Hepatocyte (in vitro differentiated cells): Measurements from ENCODE around the gene RTN4R. TPM values are rescaled to one million over a fixed set of nuclear protein-coding genes. Genes with fewer than 3 reads are reported as not detected.

Experiments used
- DNase-seq: peaks from one replicate; pipeline ENCODE4 v3.0.0-alpha.2; 2016; ENCODE audit warnings: low spot score
- H2AFZ ChIP-seq: fragments of 200-600 bp; sonication (generic); 2 replicates; pipeline ENCODE4 v1.6.0; 2016; ENCODE audit warnings: antibody characterized with exemption, mild to moderate bottlenecking
- H3K27ac ChIP-seq: fragments of 200-600 bp; sonication (generic); 2 replicates; pipeline ENCODE4 v1.5.1; 2016; ENCODE audit warnings: mild to moderate bottlenecking
- H3K27me3 ChIP-seq: fragments of 200-600 bp; sonication (generic); 2 replicates; pipeline ENCODE4 v1.6.1; 2016
- H3K36me3 ChIP-seq: fragments of 200-600 bp; sonication (generic); replicated peaks from 2 replicates; pipeline ENCODE4 v1.5.1; 2016; ENCODE audit warnings: low read depth; ENCODE audit not compliant: insufficient read depth
- H3K4me1 ChIP-seq: fragments of 200-600 bp; sonication (generic); 2 replicates; pipeline ENCODE4 v1.5.1; 2016; ENCODE audit warnings: mild to moderate bottlenecking, moderate library complexity; ENCODE audit not compliant: insufficient read depth
- H3K4me2 ChIP-seq: fragments of 200-600 bp; sonication (generic); 2 replicates; pipeline ENCODE4 v1.6.0; 2016
- H3K4me3 ChIP-seq: fragments of 200-600 bp; sonication (generic); 2 replicates; pipeline ENCODE4 v1.5.1; 2016; ENCODE audit warnings: mild to moderate bottlenecking
- H3K79me2 ChIP-seq: fragments of 200-600 bp; sonication (generic); 2 replicates; pipeline ENCODE4 v1.6.0; 2017; ENCODE audit warnings: mild to moderate bottlenecking
- H3K9me2 ChIP-seq: fragments of 200-600 bp; sonication (generic); replicated peaks from 2 replicates; pipeline ENCODE4 v1.6.0; 2017; ENCODE audit warnings: mild to moderate bottlenecking; ENCODE audit not compliant: insufficient read depth
- H3K9me3 ChIP-seq: fragments of 200-600 bp; sonication (generic); 2 replicates; pipeline ENCODE4 v1.5.1; 2016; ENCODE audit warnings: low read depth, mild to moderate bottlenecking
- H4K20me1 ChIP-seq: fragments of 200-600 bp; sonication (generic); 2 replicates; pipeline ENCODE4 v1.6.0; 2016; ENCODE audit warnings: mild to moderate bottlenecking; ENCODE audit not compliant: insufficient read depth, poor library complexity, severe bottlenecking
- EZH2 ChIP-seq: fragments of 200-600 bp; sonication (generic); IDR thresholded peaks from 2 replicates; pipeline ENCODE4 v1.6.1; 2016; ENCODE audit warnings: antibody characterized with exemption, mild to moderate bottlenecking, borderline replicate concordance
- EZH2phosphoT487 ChIP-seq: fragments of 200-600 bp; sonication (generic); IDR thresholded peaks from one replicate; pipeline ENCODE4 v1.6.1; 2018; ENCODE audit warnings: antibody characterized with exemption, mild to moderate bottlenecking, low read depth, moderate library complexity; ENCODE audit not compliant: unreplicated experiment, severe bottlenecking
- WGBS: methylation state at CpG from one replicate; pipeline ENCODE4 v1.1.6; 2016; ENCODE audit warnings: low lambda C conversion rate; ENCODE audit errors: missing lambda C conversion rate; 5-methylcytosine and 5-hydroxymethylcytosine counted together
- polyA plus RNA-seq: library from polyadenylated mRNA; unstranded; fragments of >200 nt; fragmentation: Nextera tagmentation; extraction: Ambion mirVana; gene quantifications from 2 replicates; pipeline ENCODE4 v1.2.1, GENCODE V29; 2016
- total RNA-seq: library from RNA; depleted of rRNA; stranded (reverse); fragments of >200 nt; gene quantifications from 2 replicates; pipeline ENCODE4 v1.2.3, GENCODE V29; 2014
- TF ChIP-seq, protein P1 (sequence below): fragments of 200-600 bp; sonication (generic); IDR thresholded peaks from 2 replicates; pipeline ENCODE4 v1.5.1; 2016; ENCODE audit warnings: antibody characterized with exemption, mild to moderate bottlenecking; ENCODE audit not compliant: poor library complexity

RTN4R gene
- total and polyA plus RNA-seq, 2 experiments from 2014 or later: 7.9 to 16.9 TPM

GRCh38 chr22:20254975-20255946 lies 12.9 kb downstream of the RTN4R start:
- Histone ChIP-seq H3K4me2 (no peak overlapping the region), H3K9me3 (no peaks in the 10 kb centered on the region), H3K4me3 (no peak overlapping the region), H3K9me2 (no peaks in the 10 kb centered on the region), H3K27ac (no peak overlapping the region), H3K79me2 (no peaks in the 10 kb centered on the region), H3K27me3 (no peaks in the 10 kb centered on the region), H3K4me1 (no peaks in the 10 kb centered on the region), H3K36me3 (no peaks in the 10 kb centered on the region), H4K20me1 (no peaks in the 10 kb centered on the region), H2AFZ (no peak overlapping the region)
- 90% methylated on average over 22 of the region's 23 CpGs for WGBS
- no peak for TF ChIP-seq EZH2
- TF ChIP-seq, protein P1, sequence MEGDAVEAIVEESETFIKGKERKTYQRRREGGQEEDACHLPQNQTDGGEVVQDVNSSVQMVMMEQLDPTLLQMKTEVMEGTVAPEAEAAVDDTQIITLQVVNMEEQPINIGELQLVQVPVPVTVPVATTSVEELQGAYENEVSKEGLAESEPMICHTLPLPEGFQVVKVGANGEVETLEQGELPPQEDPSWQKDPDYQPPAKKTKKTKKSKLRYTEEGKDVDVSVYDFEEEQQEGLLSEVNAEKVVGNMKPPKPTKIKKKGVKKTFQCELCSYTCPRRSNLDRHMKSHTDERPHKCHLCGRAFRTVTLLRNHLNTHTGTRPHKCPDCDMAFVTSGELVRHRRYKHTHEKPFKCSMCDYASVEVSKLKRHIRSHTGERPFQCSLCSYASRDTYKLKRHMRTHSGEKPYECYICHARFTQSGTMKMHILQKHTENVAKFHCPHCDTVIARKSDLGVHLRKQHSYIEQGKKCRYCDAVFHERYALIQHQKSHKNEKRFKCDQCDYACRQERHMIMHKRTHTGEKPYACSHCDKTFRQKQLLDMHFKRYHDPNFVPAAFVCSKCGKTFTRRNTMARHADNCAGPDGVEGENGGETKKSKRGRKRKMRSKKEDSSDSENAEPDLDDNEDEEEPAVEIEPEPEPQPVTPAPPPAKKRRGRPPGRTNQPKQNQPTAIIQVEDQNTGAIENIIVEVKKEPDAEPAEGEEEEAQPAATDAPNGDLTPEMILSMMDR: no peak
- TF ChIP-seq EZH2phosphoT487: no peak
- no peak for DNase-seq

DNA sequence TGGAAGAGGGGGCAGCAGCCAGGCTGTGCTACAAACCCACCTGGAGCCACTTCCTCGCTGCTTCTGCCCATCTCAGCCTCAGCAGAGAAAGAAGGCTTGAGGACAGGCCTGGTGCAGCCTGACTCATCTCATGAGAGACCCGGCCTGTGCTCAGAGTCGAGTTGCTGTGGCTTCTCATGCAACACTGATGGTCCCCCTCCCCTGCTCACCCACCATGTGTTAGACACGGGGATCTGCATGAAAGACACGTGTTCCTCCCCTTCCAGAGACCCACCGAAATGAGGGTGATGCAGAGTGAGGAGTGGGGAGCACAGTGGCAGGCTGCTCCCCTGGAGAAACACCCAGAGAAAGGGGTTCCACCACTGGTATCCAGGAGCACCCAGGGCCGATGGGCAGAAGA lies 15.0 kb downstream of the RTN4R start:
- Histone ChIP-seq H3K9me3 (no peaks in the 10 kb centered on the region), H3K79me2 (no peaks in the 10 kb centered on the region)
- 89% methylated on average over 7 of the region's 7 CpGs for WGBS

GRCh38 chr22:20251981-20252380 lies 16.1 kb downstream of the RTN4R start:
- no peaks in the 10 kb centered on the region for H3K79me2 ChIP-seq
- no peak for TF ChIP-seq EZH2
- TF ChIP-seq, protein P1: no peak
- no peak for TF ChIP-seq EZH2phosphoT487
- H4K20me1 ChIP-seq: no peaks in the 10 kb centered on the region
- no peaks in the 10 kb centered on the region for H3K36me3 ChIP-seq
- H3K9me3 ChIP-seq: no peaks in the 10 kb centered on the region
- H3K9me2 ChIP-seq: no peaks in the 10 kb centered on the region
- H3K27ac ChIP-seq: no peak overlapping the region
- DNase-seq: no peak
- no peak overlapping the region for H3K4me2 ChIP-seq
- no peak overlapping the region for H3K4me3 ChIP-seq
- H2AFZ ChIP-seq: no peak overlapping the region
- no peaks in the 10 kb centered on the region for H3K4me1 ChIP-seq
- no peaks in the 10 kb centered on the region for H3K27me3 ChIP-seq
- WGBS: 95% methylated on average over 5 of the region's 5 CpGs

More for the DNA sequence above, 15.0 kb downstream of the RTN4R start:
- Histone ChIP-seq H3K4me3 (no peak overlapping the region), H3K27me3 (no peaks in the 10 kb centered on the region), H3K36me3 (no peaks in the 10 kb centered on the region), H4K20me1 (no peaks in the 10 kb centered on the region), H3K27ac (no peak overlapping the region), H2AFZ (no peak overlapping the region), H3K4me2 (no peak overlapping the region), H3K4me1 (no peaks in the 10 kb centered on the region), H3K9me2 (no peaks in the 10 kb centered on the region)
- DNase-seq: no peak
- TF ChIP-seq EZH2: no peak
- TF ChIP-seq EZH2phosphoT487: no peak
- TF ChIP-seq, protein P1: no peak
